ENCODE results near the gene DNASE1L1.

The DNASE1L1 gene

DNA sequence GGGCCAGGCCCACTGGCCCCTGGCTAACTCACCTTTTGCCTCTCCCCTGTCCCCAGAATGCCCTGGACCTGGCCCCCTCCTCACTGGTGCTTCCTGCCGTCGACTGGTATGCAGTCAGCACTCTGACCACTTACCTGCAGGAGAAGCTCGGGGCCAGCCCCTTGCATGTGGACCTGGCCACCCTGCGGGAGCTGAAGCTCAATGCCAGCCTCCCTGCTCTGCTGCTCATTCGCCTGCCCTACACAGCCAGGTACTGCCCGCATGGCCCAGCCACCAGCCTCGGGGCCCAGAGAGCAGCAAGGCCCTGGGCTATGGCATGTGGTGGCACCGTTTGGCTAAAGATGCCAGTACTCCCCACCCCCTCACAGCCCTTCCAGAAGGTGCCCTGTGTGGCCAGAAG is 23.2 kb upstream of the DNASE1L1 start:
- TF ChIP-seq, protein P1, sequence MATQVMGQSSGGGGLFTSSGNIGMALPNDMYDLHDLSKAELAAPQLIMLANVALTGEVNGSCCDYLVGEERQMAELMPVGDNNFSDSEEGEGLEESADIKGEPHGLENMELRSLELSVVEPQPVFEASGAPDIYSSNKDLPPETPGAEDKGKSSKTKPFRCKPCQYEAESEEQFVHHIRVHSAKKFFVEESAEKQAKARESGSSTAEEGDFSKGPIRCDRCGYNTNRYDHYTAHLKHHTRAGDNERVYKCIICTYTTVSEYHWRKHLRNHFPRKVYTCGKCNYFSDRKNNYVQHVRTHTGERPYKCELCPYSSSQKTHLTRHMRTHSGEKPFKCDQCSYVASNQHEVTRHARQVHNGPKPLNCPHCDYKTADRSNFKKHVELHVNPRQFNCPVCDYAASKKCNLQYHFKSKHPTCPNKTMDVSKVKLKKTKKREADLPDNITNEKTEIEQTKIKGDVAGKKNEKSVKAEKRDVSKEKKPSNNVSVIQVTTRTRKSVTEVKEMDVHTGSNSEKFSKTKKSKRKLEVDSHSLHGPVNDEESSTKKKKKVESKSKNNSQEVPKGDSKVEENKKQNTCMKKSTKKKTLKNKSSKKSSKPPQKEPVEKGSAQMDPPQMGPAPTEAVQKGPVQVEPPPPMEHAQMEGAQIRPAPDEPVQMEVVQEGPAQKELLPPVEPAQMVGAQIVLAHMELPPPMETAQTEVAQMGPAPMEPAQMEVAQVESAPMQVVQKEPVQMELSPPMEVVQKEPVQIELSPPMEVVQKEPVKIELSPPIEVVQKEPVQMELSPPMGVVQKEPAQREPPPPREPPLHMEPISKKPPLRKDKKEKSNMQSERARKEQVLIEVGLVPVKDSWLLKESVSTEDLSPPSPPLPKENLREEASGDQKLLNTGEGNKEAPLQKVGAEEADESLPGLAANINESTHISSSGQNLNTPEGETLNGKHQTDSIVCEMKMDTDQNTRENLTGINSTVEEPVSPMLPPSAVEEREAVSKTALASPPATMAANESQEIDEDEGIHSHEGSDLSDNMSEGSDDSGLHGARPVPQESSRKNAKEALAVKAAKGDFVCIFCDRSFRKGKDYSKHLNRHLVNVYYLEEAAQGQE (IDR thresholded peaks at IDR 0.05; ENCODE audit: insufficient read depth in 1 of 2, low read depth in 2 of 2, low read length in 2 of 2), result no peak
- TF ChIP-seq FOXP2 (optimal IDR thresholded peaks at IDR 0.05; ENCODE audit: borderline replicate concordance, extremely low read depth, extremely low read length, insufficient read depth), result no peak
- TF ChIP-seq TAF1 (IDR thresholded peaks at IDR 0.05; ENCODE audit: borderline replicate concordance, insufficient read depth, low read length), result no peak

- TF ChIP-seq, protein P1 (IDR thresholded peaks at IDR 0.05; ENCODE audit: insufficient read depth in 1 of 2, low read depth in 2 of 2, low read length in 2 of 2), result no peak
- TF ChIP-seq TAF1 (IDR thresholded peaks at IDR 0.05; ENCODE audit: borderline replicate concordance, insufficient read depth, low read length), result no peak
- no peak for TF ChIP-seq POLR2AphosphoS5 (IDR thresholded peaks at IDR 0.05; ENCODE audit: low read depth, low read length)
- TF ChIP-seq SIN3A (IDR thresholded peaks at IDR 0.05; ENCODE audit: borderline replicate concordance, insufficient read depth, low read length), result no peak
- no peak for TF ChIP-seq FOXP2 (optimal IDR thresholded peaks at IDR 0.05; ENCODE audit: borderline replicate concordance, extremely low read depth, extremely low read length, insufficient read depth)
Measured at GRCh38 chrX:154431341-154431740, 22.3 kb upstream of the DNASE1L1 start.

GRCh38 chrX:154430916-154431315 is 21.9 kb upstream of the DNASE1L1 start:
- TF ChIP-seq, protein P1 (IDR thresholded peaks at IDR 0.05; ENCODE audit: insufficient read depth in 1 of 2, low read depth in 2 of 2, low read length in 2 of 2), result no peak
- TF ChIP-seq POLR2AphosphoS5 (IDR thresholded peaks at IDR 0.05; ENCODE audit: low read depth, low read length), result no peak
- no peak for TF ChIP-seq TAF1 (IDR thresholded peaks at IDR 0.05; ENCODE audit: borderline replicate concordance, insufficient read depth, low read length)
- TF ChIP-seq SIN3A (IDR thresholded peaks at IDR 0.05; ENCODE audit: borderline replicate concordance, insufficient read depth, low read length), result no peak
- TF ChIP-seq FOXP2 (optimal IDR thresholded peaks at IDR 0.05; ENCODE audit: borderline replicate concordance, extremely low read depth, extremely low read length, insufficient read depth), result no peak

- no peak for TF ChIP-seq FOXP2 (optimal IDR thresholded peaks at IDR 0.05; ENCODE audit: borderline replicate concordance, extremely low read depth, extremely low read length, insufficient read depth)
- no peak for TF ChIP-seq TAF1 (IDR thresholded peaks at IDR 0.05; ENCODE audit: borderline replicate concordance, insufficient read depth, low read length)
- TF ChIP-seq POLR2AphosphoS5 (IDR thresholded peaks at IDR 0.05; ENCODE audit: low read depth, low read length), result no peak
- TF ChIP-seq SIN3A (IDR thresholded peaks at IDR 0.05; ENCODE audit: borderline replicate concordance, insufficient read depth, low read length), result no peak
- TF ChIP-seq, protein P1 (IDR thresholded peaks at IDR 0.05; ENCODE audit: insufficient read depth in 1 of 2, low read depth in 2 of 2, low read length in 2 of 2), result no peak
Measured at GRCh38 chrX:154430479-154430878, 21.4 kb upstream of the DNASE1L1 start.

- TF ChIP-seq TAF1 (IDR thresholded peaks at IDR 0.05; ENCODE audit: borderline replicate concordance, insufficient read depth, low read length), result no peak
- no peak for TF ChIP-seq SIN3A (IDR thresholded peaks at IDR 0.05; ENCODE audit: borderline replicate concordance, insufficient read depth, low read length)
- TF ChIP-seq, protein P1 (IDR thresholded peaks at IDR 0.05; ENCODE audit: insufficient read depth in 1 of 2, low read depth in 2 of 2, low read length in 2 of 2), result no peak
- TF ChIP-seq POLR2AphosphoS5 (IDR thresholded peaks at IDR 0.05; ENCODE audit: low read depth, low read length), result no peak
- no peak for TF ChIP-seq FOXP2 (optimal IDR thresholded peaks at IDR 0.05; ENCODE audit: borderline replicate concordance, extremely low read depth, extremely low read length, insufficient read depth)
Measured at GRCh38 chrX:154429711-154430110, 20.7 kb upstream of the DNASE1L1 start.

Data from PFSK-1 (cell line).